Neuronal stem cell (in vitro differentiated cells): Measurements from ENCODE around the gene P4HA1.

ENCODE experiments used
- DNase-seq: peaks from one replicate; pipeline ENCODE4 v3.0.0-alpha.2; 2013; ENCODE audit warnings: low spot score
- H2AFZ ChIP-seq: one replicate; pipeline ENCODE4 v1.6.1; 2013; ENCODE audit warnings: mild to moderate bottlenecking, low read length, inconsistent platforms
- H2AK5ac ChIP-seq: 2 replicates; pipeline ENCODE4 v1.6.1; 2013; ENCODE audit warnings: low read depth, mild to moderate bottlenecking, inconsistent platforms, low read length, moderate library complexity, mixed read lengths
- H2BK120ac ChIP-seq: 2 replicates; pipeline ENCODE4 v1.6.1; 2013; ENCODE audit warnings: low read depth, mild to moderate bottlenecking, inconsistent platforms, low read length, moderate library complexity, mixed read lengths
- H2BK12ac ChIP-seq: one replicate; pipeline ENCODE4 v1.6.1; 2013; ENCODE audit warnings: low read length, inconsistent platforms
- H2BK15ac ChIP-seq: 2 replicates; pipeline ENCODE4 v1.6.1; 2013; ENCODE audit warnings: mild to moderate bottlenecking, low read length, inconsistent platforms, mixed read lengths
- H2BK5ac ChIP-seq: one replicate; pipeline ENCODE4 v1.6.1; 2013; ENCODE audit warnings: inconsistent platforms, mild to moderate bottlenecking, low read length, moderate library complexity
- H3K14ac ChIP-seq: one replicate; pipeline ENCODE4 v1.6.1; 2013; ENCODE audit warnings: low read length, inconsistent platforms
- H3K18ac ChIP-seq: 2 replicates; pipeline ENCODE4 v1.6.1; 2013; ENCODE audit warnings: low read length, inconsistent platforms
- H3K23ac ChIP-seq: 2 replicates; pipeline ENCODE4 v1.6.1; 2013; ENCODE audit warnings: low read depth, mild to moderate bottlenecking, mixed read lengths, low read length, inconsistent platforms; ENCODE audit not compliant: poor library complexity
- H3K27ac ChIP-seq: replicated peaks from 3 replicates; pipeline ENCODE4 v1.5.1; 2013; ENCODE audit warnings: low read length, inconsistent platforms
- H3K27me3 ChIP-seq, 3 experiments: 2 replicates each; pipeline ENCODE4 v1.6.1; 2013; ENCODE audit warnings: low read length in 3 of 3, mild to moderate bottlenecking in 2 of 3, inconsistent platforms in 1 of 3, low read depth in 1 of 3, mixed read lengths in 1 of 3, moderate library complexity in 1 of 3; ENCODE audit not compliant: control insufficient read depth in 3 of 3, insufficient read depth in 3 of 3
- H3K36me3 ChIP-seq, 2 donors: replicated peaks in 1 of 2; 2 replicates each; pipeline ENCODE4 v1.6.1; 2013; ENCODE audit warnings: low read length in 2 of 2; ENCODE audit not compliant: control insufficient read depth in 2 of 2, insufficient read depth in 2 of 2
- H3K4ac ChIP-seq: 2 replicates; pipeline ENCODE4 v1.6.1; 2013; ENCODE audit warnings: inconsistent platforms, mild to moderate bottlenecking, low read length, moderate library complexity
- H3K4me1 ChIP-seq, 2 donors: 1 replicate in 1 of 2; 2 replicates in 1 of 2; pipeline ENCODE4 v1.6.1; 2013; ENCODE audit warnings: low read length in 2 of 2, low read depth in 1 of 2; ENCODE audit not compliant: control insufficient read depth in 2 of 2, insufficient read depth in 1 of 2
- H3K4me2 ChIP-seq: one replicate; pipeline ENCODE4 v1.6.1; 2013; ENCODE audit warnings: mild to moderate bottlenecking, low read length, inconsistent platforms; ENCODE audit not compliant: insufficient read depth, poor library complexity, severe bottlenecking
- H3K4me3 ChIP-seq, 2 donors: 2 replicates each; pipeline ENCODE4 v1.5.1; 2013; ENCODE audit warnings: low read length in 2 of 2, mild to moderate bottlenecking in 2 of 2, inconsistent platforms in 1 of 2, moderate library complexity in 1 of 2
- H3K79me1 ChIP-seq: one replicate; pipeline ENCODE4 v1.6.1; 2013; ENCODE audit warnings: low read depth, mild to moderate bottlenecking, inconsistent platforms, low read length, moderate library complexity
- H3K9ac ChIP-seq: one replicate; pipeline ENCODE4 v1.6.1; 2013; ENCODE audit warnings: mild to moderate bottlenecking, low read depth, low read length, inconsistent platforms; ENCODE audit not compliant: poor library complexity
- H3K9me3 ChIP-seq, 2 donors: replicated peaks in 1 of 2; 2 replicates each; pipeline versions ENCODE3 to v1.6.1; 2013; ENCODE audit warnings: low read length in 2 of 2, mild to moderate bottlenecking in 2 of 2, inconsistent platforms in 1 of 2, low read depth in 1 of 2, mixed read lengths in 1 of 2, moderate library complexity in 1 of 2; ENCODE audit not compliant: control insufficient read depth in 2 of 2, insufficient read depth in 1 of 2
- H4K8ac ChIP-seq: one replicate; pipeline ENCODE4 v1.6.1; 2013; ENCODE audit warnings: low read depth, mild to moderate bottlenecking, inconsistent platforms, low read length, moderate library complexity
- H4K91ac ChIP-seq: one replicate; pipeline ENCODE4 v1.6.1; 2013; ENCODE audit warnings: low read length, low read depth, mild to moderate bottlenecking, inconsistent platforms; ENCODE audit not compliant: poor library complexity
- WGBS, 2 donors: extraction: QIAGEN DNeasy Blood & Tissue Kit; methylation state at CpG; one replicate each; pipeline ENCODE4 v1.1.7; 2013; ENCODE audit warnings: missing lambda C conversion rate in 2 of 2, mixed read lengths in 1 of 2; ENCODE audit not compliant: insufficient read length in 2 of 2, insufficient replicate concordance in 1 of 2; ENCODE audit errors: extremely low coverage in 2 of 2; 5-methylcytosine and 5-hydroxymethylcytosine counted together

P4HA1 gene

GRCh38 chr10:73095481-73096021 is 1.1 kb downstream of the P4HA1 start:
- WGBS, 2 donors = no CpG with 5 or more reads among the region's 14 CpGs
- H3K27ac ChIP-seq = peak overlapping the region; percentile 88
- peak; percentile 50 for DNase-seq

GRCh38 chr10:73094986-73095480 is 1.6 kb downstream of the P4HA1 start:
- no peak overlapping the region for H2AK5ac ChIP-seq
- no peak overlapping the region for H2BK15ac ChIP-seq
- H4K8ac ChIP-seq = no peak overlapping the region
- no peak overlapping the region for H2BK12ac ChIP-seq
- no peak overlapping the region for H3K14ac ChIP-seq
- peaks cover 2 to 5% of the 10 kb centered on the region in 2 donors for H3K4me1 ChIP-seq
- no peak overlapping the region for H3K23ac ChIP-seq
- H3K9me3 ChIP-seq = no peaks in the 10 kb centered on the region
- no peak overlapping the region for H3K27ac ChIP-seq
- H3K27me3 ChIP-seq = no peaks in the 10 kb centered on the region
- no peak overlapping the region for H2BK120ac ChIP-seq
- peaks cover 2 to 3% of the 10 kb centered on the region in 2 donors for H3K36me3 ChIP-seq
- no peak overlapping the region for H2BK5ac ChIP-seq
- H3K4me2 ChIP-seq = no peak overlapping the region
- H3K4me3 ChIP-seq = peak overlapping the region in 1 of 2 donors; percentile 71
- H3K4ac ChIP-seq = no peak overlapping the region
- no peak for DNase-seq
- no CpG with 5 or more reads among the region's 5 CpGs for WGBS, 2 donors
- H2AFZ ChIP-seq = peak overlapping the region; percentile 89
- peaks cover 5% of the 10 kb centered on the region for H3K79me1 ChIP-seq
- no peak overlapping the region for H4K91ac ChIP-seq
- no peak overlapping the region for H3K9ac ChIP-seq
- H3K18ac ChIP-seq = no peak overlapping the region

More at GRCh38 chr10:73095481-73096021, 1.1 kb downstream of the P4HA1 start:
- Histone ChIP-seq H2BK120ac (no peak overlapping the region), H2BK12ac (no peak overlapping the region), H4K91ac (no peak overlapping the region), H2BK5ac (peak overlapping the region; percentile 93), H3K4me2 (peak overlapping the region; percentile 71), H3K14ac (no peak overlapping the region), H3K18ac (no peak overlapping the region), H3K9ac (no peak overlapping the region), H2AFZ (peak overlapping the region; percentile 89), H3K36me3 (peaks cover 2 to 8% of the 10 kb centered on the region in 2 donors), H4K8ac (no peak overlapping the region), H3K9me3 (no peaks in the 10 kb centered on the region), H3K27me3 (no peaks in the 10 kb centered on the region), H2AK5ac (no peak overlapping the region), H3K4me3 (peak overlapping the region; percentile 71 to 90), H3K4me1 (peaks cover 2 to 5% of the 10 kb centered on the region in 2 donors), H3K23ac (no peak overlapping the region), H3K79me1 (peaks cover 3% of the 10 kb centered on the region), H2BK15ac (no peak overlapping the region), H3K4ac (no peak overlapping the region)

- Histone ChIP-seq H3K36me3 (no peaks in the 10 kb centered on the region), H2BK12ac (no peak overlapping the region), H4K8ac (no peak overlapping the region), H2AK5ac (no peak overlapping the region), H3K4me1 (peaks cover 2 to 5% of the 10 kb centered on the region in 2 donors), H3K14ac (no peak overlapping the region), H3K4ac (no peak overlapping the region), H2BK5ac (no peak overlapping the region), H3K27me3 (no peaks in the 10 kb centered on the region), H3K79me1 (peaks cover 5% of the 10 kb centered on the region), H4K91ac (no peak overlapping the region), H3K4me2 (peak overlapping the region; percentile 13), H3K4me3 (peak overlapping the region in 1 of 2 donors; percentile 71), H3K27ac (no peak overlapping the region), H3K23ac (no peak overlapping the region), H3K18ac (no peak overlapping the region), H3K9ac (no peak overlapping the region), H2BK15ac (no peak overlapping the region), H3K9me3 (no peaks in the 10 kb centered on the region), H2AFZ (peak overlapping the region; percentile 11), H2BK120ac (no peak overlapping the region)
- WGBS, 2 donors = no CpG with 5 or more reads among the region's 2 CpGs
- DNase-seq = no peak
Observed at GRCh38 chr10:73093922-73094850, 2.5 kb downstream of the P4HA1 start.

- whole genome bisulfite sequencing, 2 donors = no CpG with 5 or more reads among the region's 3 CpGs
- H3K36me3 ChIP-seq = peaks cover 0 to 6% of the 10 kb centered on the region in 2 donors
- H3K27ac ChIP-seq = no peak overlapping the region
- no peak overlapping the region for H2BK15ac ChIP-seq
- DNase-seq = no peak
- no peak overlapping the region for H3K23ac ChIP-seq
- H2BK12ac ChIP-seq = no peak overlapping the region
- H3K9me3 ChIP-seq = no peaks in the 10 kb centered on the region
- H3K4me3 ChIP-seq = no peak overlapping the region
- peaks cover 2 to 5% of the 10 kb centered on the region in 2 donors for H3K4me1 ChIP-seq
- H2BK5ac ChIP-seq = no peak overlapping the region
- H4K91ac ChIP-seq = no peak overlapping the region
- H2AFZ ChIP-seq = no peak overlapping the region
- H3K14ac ChIP-seq = no peak overlapping the region
- H3K79me1 ChIP-seq = peaks cover 5% of the 10 kb centered on the region
- H3K4me2 ChIP-seq = no peak overlapping the region
- no peak overlapping the region for H2BK120ac ChIP-seq
- no peak overlapping the region for H2AK5ac ChIP-seq
- no peak overlapping the region for H4K8ac ChIP-seq
- no peak overlapping the region for H3K9ac ChIP-seq
- no peak overlapping the region for H3K4ac ChIP-seq
- H3K27me3 ChIP-seq = no peaks in the 10 kb centered on the region
- no peak overlapping the region for H3K18ac ChIP-seq
Observed at GRCh38 chr10:73092830-73093229, 3.8 kb downstream of the P4HA1 start.
